Inferior parietal cortex (tissue), 1 donor: ENCODE measurements around the gene PADI2.

Source experiments
- DNase-seq: peaks from one replicate; pipeline ENCODE4 v3.0.0-alpha.2; 2016; ENCODE audit errors: extremely low spot score

Gene PADI2

DNA sequence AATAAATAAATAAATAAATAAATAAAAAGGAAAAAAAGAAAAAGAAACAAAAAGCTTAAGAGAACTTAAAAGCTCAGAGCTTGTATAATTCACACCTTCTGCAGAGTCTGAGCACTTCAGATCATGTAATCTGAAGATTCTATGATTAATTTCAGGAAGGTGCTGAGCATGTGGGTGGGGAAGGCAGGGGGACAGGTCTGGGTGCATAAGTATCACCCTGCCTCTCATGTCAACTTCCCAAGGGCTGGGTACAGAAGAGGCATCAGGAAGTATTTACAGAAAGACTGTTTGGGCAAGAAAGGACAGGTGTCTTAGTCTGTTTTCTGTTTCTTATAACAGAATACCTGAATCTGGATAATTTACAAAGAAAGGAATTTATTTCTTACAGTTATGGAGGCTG is 20.4 kb upstream of the PADI2 start:
- no peak for DNase-seq

DNA sequence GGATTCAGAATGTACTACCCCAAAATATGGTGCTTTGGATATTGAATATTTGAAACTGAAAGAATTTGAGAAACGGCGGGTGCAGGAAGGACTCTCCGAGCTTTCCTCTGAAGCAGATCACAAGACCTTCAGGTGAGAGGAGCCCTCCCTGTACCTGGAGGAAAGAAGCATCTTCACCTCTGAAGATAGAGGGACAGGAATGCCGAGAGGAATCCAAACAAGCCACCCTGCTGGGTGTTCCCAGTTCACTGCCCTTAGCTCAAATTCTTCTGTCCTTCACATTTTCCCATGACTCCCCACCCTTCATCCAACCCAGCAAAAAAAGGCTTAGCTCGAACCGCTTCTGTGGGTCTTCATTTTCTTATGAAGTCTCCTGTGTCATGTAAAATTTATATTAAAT is 18.2 kb upstream of the PADI2 start:
- DNase-seq, result no peak

DNA sequence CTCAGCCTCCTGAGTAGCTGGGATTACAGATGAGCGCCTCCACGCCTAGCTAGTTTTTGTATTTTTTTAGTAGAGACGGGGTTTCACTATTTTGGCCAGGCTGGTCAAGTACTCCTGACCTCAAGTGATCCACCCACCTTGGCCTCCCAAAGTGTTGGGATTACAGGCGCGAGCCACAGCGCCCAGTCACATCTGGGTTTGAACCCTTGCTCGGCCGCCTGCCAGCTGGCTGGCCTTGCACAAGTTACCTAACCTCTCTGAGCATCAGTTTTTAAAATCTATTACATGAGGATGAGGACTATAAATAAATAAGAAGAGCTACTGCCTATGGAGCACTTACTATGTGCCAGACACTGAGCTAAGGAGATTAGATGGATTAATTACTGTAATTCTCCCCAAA is 17.7 kb upstream of the PADI2 start:
- DNase-seq, result no peak

DNA sequence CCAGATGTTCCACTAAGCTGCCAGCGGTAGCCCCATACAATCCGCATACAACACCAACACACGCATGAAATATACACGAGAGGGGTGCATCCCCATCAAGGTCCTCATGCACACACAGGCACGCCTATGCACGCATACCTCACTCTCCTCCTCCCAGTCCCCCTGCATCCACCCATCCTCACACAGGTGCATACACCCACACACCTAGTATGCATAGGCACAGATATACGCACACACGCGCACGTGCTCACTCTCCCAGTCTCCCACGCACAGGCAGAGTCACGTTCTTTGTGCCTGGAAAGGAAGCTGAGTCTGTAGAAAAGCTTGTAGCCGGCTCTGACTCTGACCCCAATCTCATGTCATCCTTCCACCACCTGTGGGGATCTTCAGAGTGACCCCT is 16.9 kb upstream of the PADI2 start:
- no peak for DNase-seq

DNA sequence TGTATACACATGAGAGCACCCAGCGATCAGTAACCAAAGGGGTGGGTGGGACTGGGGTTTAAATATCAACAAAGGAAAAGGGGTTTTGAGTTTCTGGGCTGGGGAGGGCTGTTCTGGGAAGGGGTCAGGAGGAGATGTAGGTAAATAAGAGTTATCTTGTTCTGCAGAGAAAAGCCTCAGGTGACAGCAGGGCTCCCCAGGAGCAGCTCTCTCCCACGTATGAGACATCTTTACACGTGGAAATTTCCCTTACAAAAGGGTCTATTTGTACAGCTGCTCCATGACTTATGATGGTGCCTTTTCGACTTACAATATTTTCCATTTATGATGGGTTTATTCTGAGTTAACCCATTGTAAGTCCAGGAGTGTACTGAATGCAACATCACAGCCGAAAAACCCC is 16.3 kb upstream of the PADI2 start:
- DNase-seq, result no peak

DNA sequence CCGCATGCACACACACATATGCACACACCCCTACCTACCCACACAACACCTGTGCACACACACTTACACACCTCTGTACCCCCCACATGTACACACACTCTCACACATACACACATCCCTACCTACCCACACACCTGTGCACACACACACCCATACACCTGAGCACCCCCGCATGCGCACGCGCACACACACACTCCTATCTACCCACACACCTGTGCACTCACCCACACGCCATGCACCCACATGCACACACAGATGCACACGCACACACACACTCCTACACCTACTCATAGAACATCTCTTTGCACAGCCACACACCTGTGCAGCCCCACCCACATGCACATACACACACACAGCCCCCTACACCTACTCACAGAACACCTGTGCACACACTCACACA is 15.5 kb upstream of the PADI2 start:
- DNase-seq, result no peak

DNA sequence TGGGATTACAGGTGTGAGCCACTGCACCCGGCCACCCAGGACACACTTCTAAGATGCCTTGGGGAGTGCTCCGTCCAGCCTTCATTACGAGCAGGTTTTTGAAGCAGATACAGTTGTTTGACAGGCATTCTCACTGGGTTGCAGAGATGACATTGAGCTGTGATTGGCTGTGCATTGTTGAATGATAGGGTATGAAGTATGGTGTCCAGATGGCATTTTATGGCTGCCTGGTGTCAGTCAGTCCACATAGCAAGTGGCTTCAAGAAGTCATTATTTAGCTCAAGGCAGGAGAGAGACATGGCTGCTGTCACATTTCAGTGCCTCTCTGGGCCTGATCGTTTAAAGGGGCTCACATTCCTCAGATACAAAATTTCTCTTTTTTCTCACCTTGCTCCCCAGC is 14.8 kb upstream of the PADI2 start:
- DNase-seq, result no peak

DNA sequence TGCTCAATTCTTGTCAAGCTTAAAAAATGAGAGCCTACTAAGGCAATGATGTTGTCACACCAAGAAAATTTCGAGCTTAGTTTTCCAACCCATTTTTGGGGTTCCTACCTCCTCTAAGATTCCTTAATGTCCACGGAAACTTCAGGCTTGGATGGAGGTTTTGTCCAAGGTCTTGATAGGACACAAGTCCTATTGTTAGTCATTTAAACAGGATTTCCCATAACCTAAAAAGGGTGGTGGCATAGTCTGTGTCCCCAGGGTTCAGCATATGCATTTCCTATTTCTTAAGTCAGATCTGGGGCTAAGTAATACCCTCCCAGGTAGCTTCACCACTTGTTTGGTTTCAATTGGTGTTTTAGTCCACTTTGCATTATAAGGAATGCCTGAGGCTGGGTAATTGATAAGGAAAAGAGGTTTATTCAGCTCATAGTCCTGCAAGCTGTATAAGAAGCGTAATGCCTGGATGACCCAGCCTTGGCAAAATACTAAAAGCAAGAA is 10.9 kb upstream of the PADI2 start:
- DNase-seq, result no peak

DNA sequence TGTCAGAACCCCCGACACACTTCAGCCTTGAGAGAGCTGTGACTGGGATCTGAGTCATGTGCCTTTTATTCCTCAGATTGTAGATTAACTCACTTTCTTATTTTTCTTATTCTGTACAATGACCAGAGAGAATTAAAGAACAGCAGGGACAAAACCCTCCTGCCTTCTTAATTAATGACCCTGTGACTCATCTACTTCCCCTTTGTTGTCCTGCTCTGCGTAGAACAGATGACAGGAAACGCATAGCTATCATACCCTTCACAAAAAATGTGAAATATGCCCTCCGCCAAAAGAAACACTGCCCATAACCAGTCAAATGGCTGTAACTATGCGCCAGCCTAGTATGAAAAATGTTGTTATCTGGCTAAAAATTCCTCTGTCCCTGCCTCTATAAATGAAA is 9.1 kb upstream of the PADI2 start:
- no peak for DNase-seq

DNA sequence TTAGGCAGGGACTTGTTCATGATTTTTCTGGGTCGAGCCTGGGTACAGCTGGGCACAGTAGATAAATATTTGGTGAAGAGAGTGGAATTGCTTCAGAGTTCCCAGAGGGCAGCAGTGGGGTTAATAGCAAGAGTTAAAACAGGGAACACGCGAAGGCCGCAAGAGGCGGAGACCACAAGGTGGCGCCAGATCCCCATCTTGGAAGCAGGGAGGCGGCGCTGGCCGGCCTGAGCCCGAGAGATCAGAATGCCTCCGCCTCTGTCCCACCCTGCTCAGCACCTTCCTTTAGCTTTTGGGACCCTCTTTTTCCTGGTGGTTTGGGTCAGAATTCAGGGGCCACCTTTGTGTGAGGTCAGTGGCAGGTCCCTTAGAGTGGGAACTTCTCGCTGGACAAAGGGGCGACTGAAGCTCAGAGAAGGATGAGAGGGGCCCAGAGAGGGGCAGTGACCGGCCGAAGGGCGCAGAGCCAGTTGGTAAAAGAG is 6.5 kb upstream of the PADI2 start:
- DNase-seq, result peak; percentile 88

DNA sequence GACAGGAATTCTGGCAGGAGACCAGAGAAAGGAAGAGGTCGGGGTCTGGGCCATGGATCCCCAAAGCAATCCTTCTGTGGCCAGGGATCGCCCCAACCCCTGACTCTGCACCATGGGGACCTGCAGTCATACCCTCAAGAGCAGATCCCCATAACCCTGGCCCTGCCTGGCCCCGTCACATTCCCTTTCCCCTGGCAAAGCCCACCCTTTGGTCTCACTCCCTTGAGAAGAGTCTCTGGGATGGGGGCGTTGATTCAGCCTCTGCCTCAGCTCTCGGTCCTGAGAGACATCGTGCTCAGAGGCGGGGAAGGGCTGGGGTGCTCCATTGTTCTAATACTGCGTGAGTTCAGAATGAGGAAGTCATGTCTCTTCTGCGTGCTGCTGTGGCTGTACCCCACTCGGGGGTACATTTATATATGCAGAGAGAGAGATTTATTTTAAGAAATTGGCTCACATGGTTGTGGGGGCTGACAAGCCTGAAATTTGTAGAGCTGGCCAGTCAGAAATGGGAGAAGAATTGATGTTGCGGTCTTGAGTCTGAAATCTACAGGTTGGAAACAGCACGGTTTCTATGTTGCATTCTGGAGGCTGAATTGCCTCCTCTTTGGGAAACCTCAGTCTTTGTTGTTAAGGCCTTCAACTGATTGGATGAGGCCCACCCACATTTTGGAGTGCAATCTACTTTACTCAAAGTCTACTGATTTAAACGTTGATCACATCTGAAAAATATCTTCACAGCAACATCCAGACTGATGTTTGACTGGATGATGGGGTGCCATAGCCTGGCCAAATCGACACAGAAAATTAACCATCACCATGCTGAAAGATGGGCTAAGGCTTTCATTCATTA is 4.2 kb upstream of the PADI2 start:
- no peak for DNase-seq

DNA sequence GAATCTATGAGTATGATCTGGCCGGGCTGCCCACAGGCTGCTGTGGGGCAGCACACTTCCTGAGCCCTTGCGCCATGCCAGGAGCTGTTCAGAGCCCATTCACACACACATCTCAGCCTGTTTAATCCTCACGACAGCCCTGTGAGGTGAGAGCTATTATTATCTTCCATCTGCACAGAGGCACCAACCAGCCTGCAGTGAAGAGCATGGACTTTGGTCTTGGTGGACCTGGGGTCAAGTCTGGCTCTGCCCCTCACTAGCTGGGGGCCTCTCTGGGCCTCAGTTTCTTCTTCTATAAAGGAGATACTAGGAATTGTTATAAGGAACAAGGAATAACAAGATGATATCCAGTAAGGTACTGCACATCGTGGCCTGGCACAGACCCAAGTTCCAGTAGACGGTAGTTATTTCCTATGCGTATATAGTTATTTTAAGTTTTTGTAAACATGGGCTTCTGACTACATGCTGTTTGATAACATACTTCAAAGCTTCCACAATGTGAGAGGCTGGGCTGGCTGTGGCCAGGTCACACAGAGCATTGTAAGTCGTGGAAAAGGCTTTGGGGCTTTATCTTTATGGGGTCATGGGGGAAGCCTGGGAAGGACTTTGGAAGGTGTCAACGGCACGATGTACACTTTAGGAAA is 3.4 kb upstream of the PADI2 start:
- no peak for DNase-seq

DNA sequence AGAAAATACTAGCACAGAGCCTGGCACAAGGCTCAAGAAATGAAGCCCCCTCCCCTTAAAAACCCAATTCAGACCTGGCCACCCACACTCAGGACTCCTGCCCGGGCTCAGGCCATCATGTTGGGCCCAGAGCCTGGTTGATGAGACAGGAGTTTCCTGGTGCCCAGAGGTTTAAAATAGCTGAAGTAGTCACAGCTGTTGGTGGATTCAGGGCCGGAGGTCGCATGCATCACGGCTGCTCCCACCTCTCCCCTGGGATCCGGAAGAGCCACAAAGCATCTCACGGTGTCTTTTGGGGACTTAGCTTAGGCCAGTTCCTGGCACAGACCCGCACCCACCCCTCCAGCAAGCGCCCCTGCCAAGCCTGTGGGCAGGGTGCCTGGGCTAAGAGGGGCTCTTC is 2.6 kb upstream of the PADI2 start:
- DNase-seq, result no peak

DNA sequence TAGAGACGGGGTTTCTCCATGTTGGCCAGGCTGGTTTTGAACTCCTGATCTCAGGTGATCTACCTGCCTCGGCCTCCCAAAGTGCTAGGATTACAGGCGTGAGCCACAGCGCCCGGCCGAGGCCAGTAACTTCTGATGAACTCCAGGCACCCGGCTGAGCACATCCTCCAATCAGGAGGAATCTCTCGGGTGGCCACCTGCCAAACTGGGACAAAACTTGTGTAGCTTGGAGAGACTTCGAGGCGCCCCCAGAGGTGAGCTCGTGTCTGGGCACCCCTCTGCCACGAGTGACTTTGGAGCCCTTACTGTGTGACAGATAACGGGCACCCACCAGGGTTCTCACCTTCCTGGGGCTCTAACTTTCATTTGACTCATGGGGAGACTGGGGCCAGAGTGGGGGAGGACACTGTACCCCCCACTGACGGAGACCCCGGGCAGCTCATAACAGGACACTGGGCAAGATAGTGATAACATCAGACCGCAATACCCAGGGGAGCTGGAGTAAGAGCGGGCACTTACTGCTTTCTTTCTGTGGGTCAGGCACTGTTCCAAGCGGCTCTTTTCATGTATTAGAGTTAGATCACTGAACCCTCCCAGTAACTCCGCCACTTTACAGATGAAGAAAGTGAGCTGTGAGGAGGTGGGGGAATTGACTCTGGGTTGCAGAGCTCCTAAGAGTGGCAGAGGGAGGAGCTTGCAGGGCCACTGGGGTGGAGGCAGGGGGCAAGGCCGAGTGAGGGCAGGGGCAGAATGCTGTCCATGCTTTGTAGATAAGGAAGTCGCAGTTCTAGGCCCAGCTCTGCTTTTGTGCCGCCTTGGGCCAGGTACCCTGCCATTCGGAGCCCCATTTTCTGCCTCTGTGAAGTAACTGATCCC is 1.9 kb upstream of the PADI2 start:
- no peak for DNase-seq

DNA sequence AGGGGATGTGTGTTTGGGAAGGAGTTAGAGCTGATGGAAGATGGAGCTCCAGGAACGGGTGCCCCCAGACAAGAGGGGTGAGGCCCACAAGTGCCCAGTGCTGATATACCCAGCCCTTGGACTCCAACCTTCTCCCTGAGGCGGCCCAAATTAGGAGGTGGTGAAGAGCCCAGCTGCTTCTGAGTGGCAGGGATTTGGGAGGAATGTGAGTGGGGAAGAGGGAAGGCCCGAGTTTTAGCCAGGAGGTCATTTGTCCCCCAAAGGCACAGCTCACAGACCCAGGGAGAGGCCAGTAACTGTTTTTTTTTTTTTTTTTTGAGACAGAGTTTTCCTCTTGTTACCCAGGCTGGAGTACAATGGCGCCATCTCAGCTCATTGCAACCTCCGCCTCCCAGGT is 1.2 kb upstream of the PADI2 start:
- no peak for DNase-seq

DNA sequence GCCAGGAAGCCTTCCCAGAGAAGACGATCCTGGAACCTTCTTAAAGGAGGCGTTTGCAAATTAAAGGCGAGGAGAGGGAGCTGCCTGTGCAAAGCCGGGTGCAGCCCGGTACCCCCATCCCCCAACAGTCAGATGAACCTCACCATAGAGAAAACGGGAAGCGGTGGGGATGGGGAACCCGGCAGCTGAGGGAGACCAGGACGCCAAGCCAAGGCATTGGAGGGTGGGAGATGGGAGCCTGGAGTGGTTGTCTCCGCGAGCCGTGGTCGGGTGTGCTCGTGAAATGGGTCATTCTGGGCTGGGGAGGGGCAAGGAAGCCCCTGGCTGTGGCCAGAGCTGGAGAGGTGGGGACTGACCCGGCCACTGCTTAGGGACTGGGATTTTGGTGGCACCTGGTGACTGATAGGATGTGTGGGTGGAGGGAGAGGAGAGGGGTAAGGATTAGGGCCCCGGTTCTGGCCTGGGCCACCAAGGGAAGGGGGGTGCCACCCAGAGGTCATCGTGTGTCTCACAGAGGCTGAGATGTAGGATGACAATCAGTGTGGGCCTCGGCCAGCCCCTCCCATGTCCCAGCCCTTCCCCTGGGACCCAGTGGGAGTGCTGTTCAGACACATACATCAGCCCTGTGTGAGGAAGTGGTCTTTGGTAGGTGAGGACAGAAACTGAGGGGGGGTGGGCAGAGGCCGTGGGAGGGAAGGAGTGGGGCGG is 676 bp upstream of the PADI2 start:
- no peak for DNase-seq

DNA sequence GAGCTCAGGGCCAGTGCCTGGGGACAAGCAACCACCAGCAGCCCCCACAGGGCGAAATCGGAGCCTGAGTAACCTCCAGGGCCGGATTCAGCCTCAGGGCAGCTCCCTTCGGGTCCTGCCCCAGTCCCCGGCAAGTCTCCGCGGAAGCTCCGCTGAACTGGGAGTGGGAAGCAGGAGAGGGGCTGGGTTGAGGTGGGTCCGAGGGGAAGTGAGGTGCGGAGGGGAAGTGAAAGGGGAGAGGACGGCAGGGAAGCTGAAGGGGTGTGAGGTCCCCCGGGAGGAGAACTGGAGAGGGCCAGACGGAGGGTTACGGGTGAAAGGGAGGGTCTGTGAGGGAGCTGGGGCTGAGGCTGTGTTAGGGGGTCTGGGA is 560 bp downstream of the PADI2 start:
- DNase-seq, result no peak

DNA sequence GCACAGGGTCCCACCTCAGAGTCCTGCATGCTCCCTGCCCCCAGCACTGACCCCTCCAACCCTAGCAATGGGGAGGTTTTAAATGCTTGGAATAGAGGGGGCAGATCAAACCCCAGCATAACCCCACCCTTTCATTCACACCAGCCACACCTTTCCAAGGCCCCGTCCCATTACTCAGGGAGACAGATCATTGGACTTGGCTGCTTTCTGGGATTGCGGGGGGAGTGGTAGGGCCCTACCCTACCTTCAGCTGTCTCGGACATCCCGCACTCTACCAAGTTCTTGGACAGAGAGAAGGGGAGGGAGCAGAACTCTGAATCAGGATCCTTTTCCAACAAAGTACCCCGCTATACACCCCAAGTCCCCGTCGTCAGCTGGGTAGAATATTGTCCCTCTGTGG is 983 bp downstream of the PADI2 start:
- no peak for DNase-seq

DNA sequence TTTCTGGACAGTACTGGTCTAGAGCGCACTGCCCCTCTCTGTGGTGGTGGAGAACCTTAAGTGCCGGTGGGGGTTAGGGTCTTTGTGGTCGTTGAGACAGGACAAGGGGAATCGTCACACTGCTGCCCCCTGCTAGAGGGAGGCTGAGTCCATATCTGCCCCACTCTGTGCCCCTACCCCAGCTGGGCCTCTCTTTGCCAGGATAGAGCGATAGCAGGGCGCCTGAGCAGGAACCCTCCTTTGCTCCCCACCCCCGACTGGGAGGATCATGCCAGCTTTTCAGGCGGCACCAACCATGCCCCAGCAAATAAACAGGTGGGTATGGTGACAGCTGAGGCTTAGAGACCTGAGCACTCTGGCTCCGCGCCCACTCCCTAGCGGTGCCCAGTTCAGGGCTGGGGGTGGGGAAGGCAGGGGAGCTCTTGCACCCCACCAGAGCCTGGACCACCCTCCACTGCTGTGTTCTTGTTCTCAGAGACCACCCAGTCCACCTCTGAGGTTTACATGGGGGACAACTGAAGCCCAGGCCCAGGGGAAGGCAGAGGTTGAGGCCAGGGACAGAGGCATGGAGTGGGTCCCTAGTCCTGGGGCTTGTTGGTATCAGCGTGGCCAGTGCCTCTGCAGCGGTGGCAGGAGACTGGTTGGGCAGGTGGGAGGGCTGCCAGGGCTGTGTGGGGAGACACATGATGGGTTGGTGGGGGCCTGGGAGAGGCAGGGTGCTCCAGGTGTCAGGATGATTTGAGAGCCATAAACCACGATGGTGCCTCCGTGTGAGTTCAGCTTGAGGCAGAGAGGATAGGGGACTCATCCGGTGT is 1.6 kb downstream of the PADI2 start:
- no peak for DNase-seq

DNA sequence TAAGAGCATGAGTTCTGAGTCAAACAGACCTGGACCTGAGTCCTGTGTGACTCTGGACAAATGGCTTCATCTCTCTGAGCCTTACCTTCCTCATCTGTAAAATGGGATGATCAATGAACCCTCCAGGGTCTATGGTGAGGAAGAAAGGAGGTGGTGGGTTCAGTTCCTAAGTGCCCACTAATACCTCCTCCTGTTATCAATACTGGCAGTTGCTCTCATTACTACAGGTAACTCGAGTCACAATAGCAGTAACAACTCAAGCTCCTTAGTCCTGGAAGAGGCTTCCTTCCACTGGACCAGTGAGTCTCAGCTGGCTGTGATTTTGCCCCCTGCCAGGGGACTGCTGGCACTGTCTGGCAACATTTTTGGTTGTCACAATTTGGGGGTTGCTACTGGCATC is 2.6 kb downstream of the PADI2 start:
- DNase-seq, result no peak

DNA sequence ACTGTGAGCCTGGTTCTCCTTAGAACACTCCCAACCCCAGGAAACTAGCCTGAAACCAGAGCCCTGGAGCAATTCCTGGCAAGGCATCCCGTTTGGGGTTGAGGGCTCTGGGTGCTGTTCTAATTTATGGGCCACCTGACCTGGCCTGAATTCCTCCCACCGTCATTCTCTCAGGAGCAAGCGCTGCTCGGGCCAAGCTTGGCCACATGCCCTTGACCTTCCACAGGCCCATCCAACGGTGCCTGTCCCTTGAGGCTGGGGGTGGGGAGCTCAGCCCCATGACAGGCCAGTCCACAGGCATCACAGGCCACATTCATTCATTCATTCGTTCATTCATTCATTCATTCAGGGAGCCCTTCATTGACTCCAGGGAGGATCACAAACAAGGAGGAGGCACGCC is 5.3 kb downstream of the PADI2 start:
- no peak for DNase-seq
